HepG2 (cell line): ENCODE measurements around the gene CCL17. TPM values are rescaled to one million over a fixed set of nuclear protein-coding genes. Genes with fewer than 3 reads are reported as not detected.

ENCODE experiments used
- HNRNPL ChIP-seq: fragments of 200-400 bp; formaldehyde crosslinking; IDR thresholded peaks from 2 replicates; pipeline ENCODE4 v1.6.1; 2017; ENCODE audit warnings: mild to moderate bottlenecking, low read depth, low read length
- KLF11 ChIP-seq: IDR thresholded peaks from 2 replicates; pipeline ENCODE4 v1.6.1; 2016; ENCODE audit warnings: missing compliant biosample characterization
- MIER3 ChIP-seq: IDR thresholded peaks from 2 replicates; pipeline ENCODE4 v1.6.1; 2016; ENCODE audit warnings: missing compliant biosample characterization, borderline replicate concordance
- MTA3 ChIP-seq: sonication (generic); formaldehyde crosslinking; IDR thresholded peaks from 2 replicates; pipeline ENCODE4 v1.4.0; 2020; ENCODE audit warnings: missing genetic modification reagents
- MTF2 ChIP-seq: sonication (generic); formaldehyde crosslinking; IDR thresholded peaks from 2 replicates; pipeline ENCODE4 v1.5.0; 2020; ENCODE audit warnings: missing genetic modification reagents, borderline replicate concordance
- RAD51 ChIP-seq: fragments of 450-650 bp; IDR thresholded peaks from 2 replicates; pipeline ENCODE4 v1.6.1; 2016; ENCODE audit warnings: borderline replicate concordance
- SNAI1 ChIP-seq: sonication (generic); formaldehyde crosslinking; IDR thresholded peaks from 2 replicates; pipeline ENCODE4 v1.5.0; 2020; ENCODE audit warnings: mild to moderate bottlenecking, missing genetic modification reagents, borderline replicate concordance
- SRSF1 ChIP-seq: fragments of 200-400 bp; formaldehyde crosslinking; optimal IDR thresholded peaks from 2 replicates; pipeline ENCODE3; 2017; ENCODE audit warnings: mild to moderate bottlenecking, low read depth, low read length, moderate library complexity
- TMF1 ChIP-seq: sonication (generic); formaldehyde crosslinking; IDR thresholded peaks from 2 replicates; pipeline ENCODE4 v1.8.1; 2022; ENCODE audit warnings: low read depth, missing genetic modification reagents
- ZC3H4 ChIP-seq: sonication (generic); formaldehyde crosslinking; IDR thresholded peaks from 2 replicates; pipeline ENCODE4 v1.4.0; 2020; ENCODE audit warnings: missing genetic modification reagents, borderline replicate concordance
- ZFP62 ChIP-seq: sonication (generic); formaldehyde crosslinking; IDR thresholded peaks from 2 replicates; pipeline ENCODE4 v1.4.0; 2020; ENCODE audit warnings: missing genetic modification reagents
- ZNF101 ChIP-seq: sonication (generic); formaldehyde crosslinking; IDR thresholded peaks from 2 replicates; pipeline ENCODE4 v1.4.0; 2020; ENCODE audit warnings: mild to moderate bottlenecking, low read depth, missing genetic modification reagents, borderline replicate concordance
- ZNF30 ChIP-seq: sonication (generic); formaldehyde crosslinking; IDR thresholded peaks from 2 replicates; pipeline ENCODE4 v1.5.0; 2020; ENCODE audit warnings: mild to moderate bottlenecking, missing genetic modification reagents
- ZNF558 ChIP-seq: sonication (generic); formaldehyde crosslinking; IDR thresholded peaks from 2 replicates; pipeline ENCODE4 v1.9.0; 2022; ENCODE audit warnings: mild to moderate bottlenecking, missing genetic modification reagents, borderline replicate concordance
- ZNF570 ChIP-seq: sonication (generic); formaldehyde crosslinking; IDR thresholded peaks from 2 replicates; pipeline ENCODE4 v1.4.0; 2020; ENCODE audit warnings: mild to moderate bottlenecking, missing genetic modification reagents, borderline replicate concordance
- ZNF674 ChIP-seq: sonication (generic); formaldehyde crosslinking; IDR thresholded peaks from 2 replicates; pipeline ENCODE4 v1.5.0; 2020; ENCODE audit warnings: low read depth, mild to moderate bottlenecking, missing genetic modification reagents
- polyA plus RNA-seq, 8 experiments: library from polyadenylated mRNA; depleted of rRNA in 3 of 8; stranded (reverse) in 7 of 8; unstranded in 1 of 8; fragments of >200 nt; fragmentation: Illumina TruSeq in 4 of 8; extraction: Trizol in 4 of 8; gene quantifications; 2 replicates each; pipeline versions ENCODE4 v1.2.1 to v1.2.3, GENCODE V29; 2011 to 2016; ENCODE audit warnings: low read depth in 4 of 8, missing spikeins in 1 of 8, mixed read lengths in 1 of 8; ENCODE audit not compliant: insufficient read depth in 1 of 8
- total RNA-seq, 5 experiments: library from RNA; depleted of rRNA; stranded (reverse); fragments of >200 nt; fragmentation: Illumina TruSeq; extraction: Trizol; gene quantifications; 2 replicates each; pipeline ENCODE4 v1.2.3, GENCODE V29; 2016; ENCODE audit warnings: low read depth in 1 of 5
- TF ChIP-seq, protein P1 (sequence below): sonication (generic); formaldehyde crosslinking; IDR thresholded peaks from 2 replicates; pipeline ENCODE4 v1.5.0; 2020; ENCODE audit warnings: missing genetic modification reagents, mild to moderate bottlenecking, borderline replicate concordance
- TF ChIP-seq, protein P2 (sequence below): sonication (generic); formaldehyde crosslinking; IDR thresholded peaks from 2 replicates; pipeline ENCODE4 v1.4.0; 2020; ENCODE audit warnings: missing genetic modification reagents, mild to moderate bottlenecking, borderline replicate concordance
- TF ChIP-seq, protein P3 (sequence below): sonication (generic); formaldehyde crosslinking; IDR thresholded peaks from 2 replicates; pipeline ENCODE4 v1.5.0; 2020; ENCODE audit warnings: mild to moderate bottlenecking, missing genetic modification reagents
- TF ChIP-seq, protein P4 (sequence below): sonication (generic); formaldehyde crosslinking; IDR thresholded peaks from 2 replicates; pipeline ENCODE4 v1.5.1; 2020; ENCODE audit warnings: missing genetic modification reagents, mild to moderate bottlenecking, borderline replicate concordance
- TF ChIP-seq, protein P5 (sequence below): sonication (generic); formaldehyde crosslinking; IDR thresholded peaks from 2 replicates; pipeline ENCODE4 v1.8.1; 2023; ENCODE audit warnings: mild to moderate bottlenecking, missing genetic modification reagents

The CCL17 gene
- total and polyA plus RNA-seq, 2 of the 13 experiments (the other 11 are each of a cell fraction or from before 2014, with no cell fraction given) = not detected

GRCh38 chr16:57446531-57447185 is 42.1 kb downstream of the CCL17 start (continued):
- TF ChIP-seq, protein P1, sequence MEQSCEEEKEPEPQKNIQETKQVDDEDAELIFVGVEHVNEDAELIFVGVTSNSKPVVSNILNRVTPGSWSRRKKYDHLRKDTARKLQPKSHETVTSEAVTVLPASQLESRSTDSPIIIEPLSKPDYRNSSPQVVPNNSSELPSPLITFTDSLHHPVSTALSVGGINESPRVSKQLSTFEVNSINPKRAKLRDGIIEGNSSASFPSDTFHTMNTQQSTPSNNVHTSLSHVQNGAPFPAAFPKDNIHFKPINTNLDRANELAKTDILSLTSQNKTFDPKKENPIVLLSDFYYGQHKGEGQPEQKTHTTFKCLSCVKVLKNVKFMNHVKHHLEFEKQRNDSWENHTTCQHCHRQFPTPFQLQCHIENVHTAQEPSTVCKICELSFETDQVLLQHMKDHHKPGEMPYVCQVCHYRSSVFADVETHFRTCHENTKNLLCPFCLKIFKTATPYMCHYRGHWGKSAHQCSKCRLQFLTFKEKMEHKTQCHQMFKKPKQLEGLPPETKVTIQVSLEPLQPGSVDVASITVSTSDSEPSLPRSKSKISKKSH (CRISPR knock-in tag) = 0 out of 2 replicates have a peak, but pooled peaks have one; percentile 41
- TF ChIP-seq ZFP62 (CRISPR knock-in tag) (no peak), HNRNPL (0 out of 2 replicates have a peak, but pooled peaks have one; percentile 52), ZC3H4 (CRISPR knock-in tag) (peak; percentile 46), ZNF558 (CRISPR knock-in tag) (0 out of 2 replicates have a peak, but pooled peaks have one; percentile 1), TMF1 (0 out of 2 replicates have a peak, but pooled peaks have one; percentile 34), ZNF30 (0 out of 2 replicates have a peak, but pooled peaks have one; percentile 48), RAD51 (no peak), ZNF101 (0 out of 2 replicates have a peak, but pooled peaks have one; percentile 19), MTF2 (CRISPR knock-in tag) (0 out of 2 replicates have a peak, but pooled peaks have one; percentile 60), KLF11 (CRISPR knock-in tag) (peak; percentile 28; the same call in 1 of the 2 replicates), ZNF570 (CRISPR knock-in tag) (no peak), MTA3 (peak; percentile 58; the same call in 1 of the 2 replicates), SNAI1 (0 out of 2 replicates have a peak, but pooled peaks have one; percentile 13), ZNF674 (CRISPR knock-in tag) (no peak), SRSF1 (no peak), MIER3 (no peak)
- TF ChIP-seq, protein P2, sequence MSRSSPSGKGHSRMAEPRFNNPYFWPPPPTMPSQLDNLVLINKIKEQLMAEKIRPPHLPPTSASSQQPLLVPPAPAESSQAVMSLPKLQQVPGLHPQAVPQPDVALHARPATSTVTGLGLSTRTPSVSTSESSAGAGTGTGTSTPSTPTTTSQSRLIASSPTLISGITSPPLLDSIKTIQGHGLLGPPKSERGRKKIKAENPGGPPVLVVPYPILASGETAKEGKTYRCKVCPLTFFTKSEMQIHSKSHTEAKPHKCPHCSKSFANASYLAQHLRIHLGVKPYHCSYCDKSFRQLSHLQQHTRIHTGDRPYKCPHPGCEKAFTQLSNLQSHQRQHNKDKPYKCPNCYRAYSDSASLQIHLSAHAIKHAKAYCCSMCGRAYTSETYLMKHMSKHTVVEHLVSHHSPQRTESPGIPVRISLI (CRISPR knock-in tag) = no peak
- TF ChIP-seq, protein P3, sequence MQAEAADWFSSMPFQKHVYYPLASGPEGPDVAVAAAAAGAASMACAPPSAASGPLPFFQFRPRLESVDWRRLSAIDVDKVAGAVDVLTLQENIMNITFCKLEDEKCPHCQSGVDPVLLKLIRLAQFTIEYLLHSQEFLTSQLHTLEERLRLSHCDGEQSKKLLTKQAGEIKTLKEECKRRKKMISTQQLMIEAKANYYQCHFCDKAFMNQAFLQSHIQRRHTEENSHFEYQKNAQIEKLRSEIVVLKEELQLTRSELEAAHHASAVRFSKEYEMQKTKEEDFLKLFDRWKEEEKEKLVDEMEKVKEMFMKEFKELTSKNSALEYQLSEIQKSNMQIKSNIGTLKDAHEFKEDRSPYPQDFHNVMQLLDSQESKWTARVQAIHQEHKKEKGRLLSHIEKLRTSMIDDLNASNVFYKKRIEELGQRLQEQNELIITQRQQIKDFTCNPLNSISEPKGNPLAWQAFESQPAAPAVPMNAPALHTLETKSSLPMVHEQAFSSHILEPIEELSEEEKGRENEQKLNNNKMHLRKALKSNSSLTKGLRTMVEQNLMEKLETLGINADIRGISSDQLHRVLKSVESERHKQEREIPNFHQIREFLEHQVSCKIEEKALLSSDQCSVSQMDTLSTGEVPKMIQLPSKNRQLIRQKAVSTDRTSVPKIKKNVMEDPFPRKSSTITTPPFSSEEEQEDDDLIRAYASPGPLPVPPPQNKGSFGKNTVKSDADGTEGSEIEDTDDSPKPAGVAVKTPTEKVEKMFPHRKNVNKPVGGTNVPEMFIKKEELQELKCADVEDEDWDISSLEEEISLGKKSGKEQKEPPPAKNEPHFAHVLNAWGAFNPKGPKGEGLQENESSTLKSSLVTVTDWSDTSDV (CRISPR knock-in tag) = no peak
- TF ChIP-seq, protein P4, sequence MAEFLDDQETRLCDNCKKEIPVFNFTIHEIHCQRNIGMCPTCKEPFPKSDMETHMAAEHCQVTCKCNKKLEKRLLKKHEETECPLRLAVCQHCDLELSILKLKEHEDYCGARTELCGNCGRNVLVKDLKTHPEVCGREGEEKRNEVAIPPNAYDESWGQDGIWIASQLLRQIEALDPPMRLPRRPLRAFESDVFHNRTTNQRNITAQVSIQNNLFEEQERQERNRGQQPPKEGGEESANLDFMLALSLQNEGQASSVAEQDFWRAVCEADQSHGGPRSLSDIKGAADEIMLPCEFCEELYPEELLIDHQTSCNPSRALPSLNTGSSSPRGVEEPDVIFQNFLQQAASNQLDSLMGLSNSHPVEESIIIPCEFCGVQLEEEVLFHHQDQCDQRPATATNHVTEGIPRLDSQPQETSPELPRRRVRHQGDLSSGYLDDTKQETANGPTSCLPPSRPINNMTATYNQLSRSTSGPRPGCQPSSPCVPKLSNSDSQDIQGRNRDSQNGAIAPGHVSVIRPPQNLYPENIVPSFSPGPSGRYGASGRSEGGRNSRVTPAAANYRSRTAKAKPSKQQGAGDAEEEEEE (CRISPR knock-in tag) = 0 out of 2 replicates have a peak, but pooled peaks have one; percentile 34
- TF ChIP-seq, protein P5, sequence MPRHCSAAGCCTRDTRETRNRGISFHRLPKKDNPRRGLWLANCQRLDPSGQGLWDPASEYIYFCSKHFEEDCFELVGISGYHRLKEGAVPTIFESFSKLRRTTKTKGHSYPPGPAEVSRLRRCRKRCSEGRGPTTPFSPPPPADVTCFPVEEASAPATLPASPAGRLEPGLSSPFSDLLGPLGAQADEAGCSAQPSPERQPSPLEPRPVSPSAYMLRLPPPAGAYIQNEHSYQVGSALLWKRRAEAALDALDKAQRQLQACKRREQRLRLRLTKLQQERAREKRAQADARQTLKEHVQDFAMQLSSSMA (CRISPR knock-in tag) = 0 out of 2 replicates have a peak, but pooled peaks have one; percentile 62
